Measurements from ENCODE around the gene SLC37A4. TPM values are rescaled to one million over a fixed set of nuclear protein-coding genes. Genes with fewer than 3 reads are reported as not detected.
A peak's percentile ranks its signal among the peaks of the same experiment; 100 is the strongest.

SLC37A4 gene
- total and polyA plus RNA-seq, 2 of the 8 experiments (the other 6 are each of a cell fraction or from before 2014, with no cell fraction given) = 35.1 to 91.9 TPM

DNA sequence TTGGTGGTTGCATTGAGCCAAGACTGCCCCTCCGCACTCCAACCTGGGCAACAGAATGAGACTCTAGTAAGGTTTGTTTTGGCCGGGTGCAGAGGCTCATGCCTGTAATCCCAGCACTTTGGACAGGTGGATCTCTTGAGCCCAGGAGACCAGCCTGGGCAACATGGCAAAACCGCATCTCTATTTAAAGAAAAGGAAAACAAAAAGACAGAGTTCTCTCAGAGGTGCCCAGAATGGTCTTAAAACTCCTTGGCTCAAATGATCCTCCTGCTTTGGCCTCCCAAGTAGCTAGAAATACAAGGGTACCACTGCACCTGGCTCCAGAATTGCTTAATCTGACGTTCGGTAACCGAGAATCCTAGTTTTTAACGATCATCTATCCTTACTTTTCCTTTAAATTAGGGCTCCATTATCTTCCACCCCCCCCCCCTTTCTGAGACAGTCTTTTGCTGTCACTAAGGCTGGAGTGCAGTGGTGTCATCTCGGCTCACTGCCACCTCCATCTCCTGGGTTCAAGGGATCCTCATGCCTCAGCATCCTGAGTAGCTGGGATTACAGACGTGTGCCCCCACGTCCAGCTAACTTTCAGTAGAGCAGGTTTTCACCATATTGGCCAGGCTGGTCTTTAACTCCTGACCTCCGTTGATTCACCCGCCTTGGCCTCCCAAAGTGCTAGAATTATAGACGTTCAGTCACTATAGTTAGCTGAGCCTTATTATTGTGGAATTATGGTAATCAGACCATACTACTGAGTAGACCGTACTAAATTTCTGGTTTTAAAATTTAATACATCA lies 14.3 kb downstream of the SLC37A4 start:
- Histone ChIP-seq H3K27ac (ENCODE audit: low read depth, low read length) (no peak overlapping the region; the same call in 1 of the 2 replicates), H2BK15ac (ENCODE audit: low read length) (no peak overlapping the region), H3K4ac (replicated peaks; ENCODE audit: insufficient read length, low read depth, low read length) (no peak overlapping the region)

More for the DNA sequence above, 14.3 kb downstream of the SLC37A4 start:
- no peak overlapping the region for H4K8ac ChIP-seq (ENCODE audit: extremely low read depth, insufficient read depth, low read length)
- H3K23ac ChIP-seq (ENCODE audit: insufficient read length) = no peak overlapping the region
- no peak overlapping the region for H4K5ac ChIP-seq (ENCODE audit: insufficient read length, low read depth, low read length)
- H3K23me2 ChIP-seq (ENCODE audit: low read depth, low read length) = no peaks in the 10 kb centered on the region; the same call in 1 of the 2 replicates
- no peaks in the 10 kb centered on the region for H3K9me3 ChIP-seq (ENCODE audit: insufficient read depth in 2 of 2, low read depth in 1 of 2, low read length in 1 of 2)
- H3K4me2 ChIP-seq (ENCODE audit: insufficient read depth in 1 of 2, low read depth in 2 of 2, low read length in 2 of 2) = peak overlapping the region; percentile 68 to 75
- H3K14ac ChIP-seq (ENCODE audit: insufficient read length) = no peak overlapping the region
- no peak overlapping the region for H3K56ac ChIP-seq (replicated peaks; ENCODE audit: insufficient read length, low read depth, low read length)
- H3K4me1 ChIP-seq (replicated peaks in 1 of 4; ENCODE audit: control insufficient read depth in 3 of 4, insufficient read depth in 4 of 4, low read length in 3 of 4) = peaks cover 0 to 9% (median 2%) of the 10 kb centered on the region in 4 experiments; a peak in 4 of 7 replicates
- H2AFZ ChIP-seq (ENCODE audit: low read length) = no peak overlapping the region
- peaks cover 3 to 8% of the 10 kb centered on the region in 2 experiments for H4K20me1 ChIP-seq (replicated peaks in 1 of 2; ENCODE audit: control insufficient read depth in 1 of 2, insufficient read depth in 2 of 2, low read length in 2 of 2)
- H3K9ac ChIP-seq (replicated peaks in 1 of 4; ENCODE audit: extremely low read depth in 1 of 4, low read depth in 3 of 4, low read length in 3 of 4) = no peak overlapping the region
- H2BK5ac ChIP-seq (ENCODE audit: low read depth, low read length) = no peak overlapping the region
- H3K27me3 ChIP-seq (replicated peaks in 1 of 4; ENCODE audit: control insufficient read depth in 3 of 4, extremely low read depth in 1 of 4, insufficient read depth in 3 of 4, low read length in 3 of 4) = no peaks in the 10 kb centered on the region
- 93% methylated on average over 14 of the region's 14 CpGs; no CpG with 5 or more reads in 1 of the 2 experiments for WGBS, 2 experiments (ENCODE audit: extremely low coverage in 1 of 2, insufficient coverage in 1 of 2, insufficient read length in 1 of 2, insufficient replicate concordance in 2 of 2, low coverage in 1 of 2, low lambda C conversion rate in 2 of 2, missing lambda C conversion rate in 1 of 2)
- CTCF ChIA-PET (ENCODE audit: partially characterized antibody) = interaction anchor here (0.7 to 1.8 kb wide), 9 partner anchors 9 to 298 kb away, joined by 3 to 5 read pairs (median 4); no protein-coding TSS in a partner anchor
- H3K18ac ChIP-seq (ENCODE audit: extremely low read depth, low read length) = no peak overlapping the region
- H3K4me3 ChIP-seq (ENCODE audit: extremely low read depth in 1 of 4, insufficient read depth in 2 of 4, low read depth in 3 of 4, low read length in 4 of 4) = peak overlapping the region; percentile 93 to 99 (median 95); a peak in 4 of 8 replicates
- POLR2A ChIA-PET (ENCODE audit: partially characterized antibody) = interaction anchor here (0.6 to 18.5 kb wide), 21 partner anchors 9 to 115 kb away, joined by 3 to 264 read pairs (median 4); partner anchors contain the start of genes C2CD2L, CENATAC, SLC37A4 and VPS11
- H2AK5ac ChIP-seq (ENCODE audit: low read depth, low read length) = no peak overlapping the region
- peaks cover 28 to 63% (median 46%) of the 10 kb centered on the region in 4 experiments for H3K36me3 ChIP-seq (ENCODE audit: control insufficient read depth in 2 of 4, insufficient read depth in 4 of 4, low read length in 3 of 4)
- H2BK12ac ChIP-seq (ENCODE audit: low read depth, low read length) = no peak overlapping the region
- H2BK20ac ChIP-seq (ENCODE audit: low read length) = no peak overlapping the region
- H2BK120ac ChIP-seq (replicated peaks; ENCODE audit: low read depth, low read length) = no peak overlapping the region
- H4K91ac ChIP-seq (replicated peaks; ENCODE audit: insufficient read length, low read length) = no peak overlapping the region
- H3K79me1 ChIP-seq (ENCODE audit: low read depth, low read length) = peaks cover 5% of the 10 kb centered on the region
- no peak for FAIRE-seq
- peaks cover 15 to 48% of the 10 kb centered on the region in 2 experiments; a peak in 3 of 4 replicates for H3K79me2 ChIP-seq (ENCODE audit: control insufficient read depth in 1 of 2, insufficient read depth in 2 of 2, low read length in 2 of 2)
- DNase-seq (ENCODE audit: low read depth in 1 of 2, low spot score in 2 of 2) = no peak
